ENCODE measurements around the gene NTRK2.

Gene NTRK2

GRCh38 chr9:85013703-85014102, 344.2 kb downstream of the NTRK2 start:
- Histone ChIP-seq H3K9me3 (ENCODE audit: control insufficient read depth, insufficient read depth, low read depth, low read length) (no peaks in the 10 kb centered on the region), H3K36me3 (ENCODE audit: control insufficient read depth in 2 of 2, insufficient read depth in 1 of 2, low read length in 2 of 2) (no peaks in the 10 kb centered on the region), H3K4me3 (ENCODE audit: low read depth, low read length) (no peak overlapping the region), H3K4me1 (ENCODE audit: control insufficient read depth, insufficient read depth, low read length) (no peaks in the 10 kb centered on the region), H3K27ac (ENCODE audit: extremely low read depth, low read depth, low read length) (no peak overlapping the region)
- no peak for TF ChIP-seq ZNF214 (tag by site-specific recombination; IDR thresholded peaks at IDR 0.05; ENCODE audit: borderline replicate concordance)
- no peak for TF ChIP-seq CTCF (tag by site-specific recombination; IDR thresholded peaks at IDR 0.05)
- no peak for TF ChIP-seq ZBTB6 (tag by site-specific recombination; IDR thresholded peaks at IDR 0.05)
- TF ChIP-seq ZNF654 (tag by site-specific recombination; IDR thresholded peaks at IDR 0.05; ENCODE audit: low read depth) = no peak
- TF ChIP-seq ZNF221 (tag by site-specific recombination; IDR thresholded peaks at IDR 0.05; ENCODE audit: borderline replicate concordance) = no peak
- TF ChIP-seq ZNF610 (tag by site-specific recombination; IDR thresholded peaks at IDR 0.05; ENCODE audit: borderline replicate concordance) = no peak
- no peak for TF ChIP-seq ZNF529 (tag by site-specific recombination; IDR thresholded peaks at IDR 0.05; ENCODE audit: insufficient replicate concordance)
- TF ChIP-seq ZIC2 (tag by site-specific recombination; IDR thresholded peaks at IDR 0.05) = no peak
- no peak for TF ChIP-seq ZNF114 (tag by site-specific recombination; IDR thresholded peaks at IDR 0.05)
- no peak for TF ChIP-seq ZBTB1 (tag by site-specific recombination; IDR thresholded peaks at IDR 0.05)
- no peak for TF ChIP-seq ZNF561 (tag by site-specific recombination; IDR thresholded peaks at IDR 0.05; ENCODE audit: borderline replicate concordance)
- CTCF ChIA-PET = no interaction called here
- POLR2A ChIA-PET = no interaction called here

- H3K27ac ChIP-seq (ENCODE audit: extremely low read depth, low read depth, low read length) = no peak overlapping the region
- no peaks in the 10 kb centered on the region for H3K9me3 ChIP-seq (ENCODE audit: control insufficient read depth, insufficient read depth, low read depth, low read length)
- H3K4me1 ChIP-seq (ENCODE audit: control insufficient read depth, insufficient read depth, low read length) = no peaks in the 10 kb centered on the region
- ChIA-PET POLR2A (no interaction called here), CTCF (no interaction called here)
- no peaks in the 10 kb centered on the region for H3K36me3 ChIP-seq (ENCODE audit: control insufficient read depth in 2 of 2, insufficient read depth in 1 of 2, low read length in 2 of 2)
- TF ChIP-seq ZNF341 (tag by site-specific recombination; IDR thresholded peaks at IDR 0.05; ENCODE audit: low read depth) (no peak), ZNF571 (tag by site-specific recombination; IDR thresholded peaks at IDR 0.05) (no peak), ZNF510 (tag by site-specific recombination; IDR thresholded peaks at IDR 0.05; ENCODE audit: insufficient replicate concordance) (no peak), ZNF202 (tag by site-specific recombination; IDR thresholded peaks at IDR 0.05; ENCODE audit: borderline replicate concordance) (no peak), ZNF561 (tag by site-specific recombination; IDR thresholded peaks at IDR 0.05; ENCODE audit: borderline replicate concordance) (no peak), TCF7L2 (IDR thresholded peaks at IDR 0.05; ENCODE audit: borderline replicate concordance, low read depth, low read length) (no peak), ZBTB17 (tag by site-specific recombination; IDR thresholded peaks at IDR 0.05) (no peak), GLIS2 (tag by site-specific recombination; IDR thresholded peaks at IDR 0.05) (no peak), ZNF777 (tag by site-specific recombination; IDR thresholded peaks at IDR 0.05; ENCODE audit: borderline replicate concordance) (no peak), YY2 (tag by site-specific recombination; IDR thresholded peaks at IDR 0.05) (no peak), ZBTB26 (tag by site-specific recombination; optimal IDR thresholded peaks at IDR 0.05) (no peak), SETDB1 (IDR thresholded peaks at IDR 0.05; ENCODE audit: insufficient read length, low read length) (no peak), ZFP41 (tag by site-specific recombination; IDR thresholded peaks at IDR 0.05; ENCODE audit: borderline replicate concordance) (no peak)
- no peak overlapping the region for H3K4me3 ChIP-seq (ENCODE audit: low read depth, low read length)
Observed at GRCh38 chr9:85014292-85014691, 344.8 kb downstream of the NTRK2 start.

Data from HEK293 (cell line).